GM19372 (cell line): ENCODE measurements around the gene FAM9A.
A peak's percentile ranks its signal among the peaks of the same experiment; 100 is the strongest.

Experiments
- ATAC-seq: cut with Tn5 transposase; IDR thresholded peaks from one replicate; pipeline ENCODE4 v1.9.1; 2021; ENCODE audit warnings: mild to moderate bottlenecking, low read depth, moderate library complexity; ENCODE audit not compliant: unreplicated experiment

FAM9A gene

GRCh38 chrX:8801041-8801599 lies at the start of gene FAM9A:
TSS of gene FAM9A (minus strand) at chrX:8801383. CDS start at chrX:8800171, 1,212 bp downstream.
- no peak for ATAC-seq

- ATAC-seq, result no peak
These were observed 49.3 kb upstream of the FAM9A start for GRCh38 chrX:8850478-8850877.

- ATAC-seq, result no peak
These were observed 48.8 kb upstream of the FAM9A start for GRCh38 chrX:8849945-8850344.

GRCh38 chrX:8849458-8849857 lies 48.3 kb upstream of the FAM9A start:
- ATAC-seq, result no peak

GRCh38 chrX:8848911-8849310 lies 47.7 kb upstream of the FAM9A start:
- no peak for ATAC-seq

GRCh38 chrX:8848441-8848840 lies 47.3 kb upstream of the FAM9A start:
- ATAC-seq, result no peak

GRCh38 chrX:8847360-8847759 lies 46.2 kb upstream of the FAM9A start:
- ATAC-seq, result no peak

GRCh38 chrX:8846266-8846665 lies 45.1 kb upstream of the FAM9A start:
- no peak for ATAC-seq

- ATAC-seq, result no peak
These were observed 44.3 kb upstream of the FAM9A start for GRCh38 chrX:8845469-8845868.

- no peak for ATAC-seq
These were observed 43.9 kb upstream of the FAM9A start for GRCh38 chrX:8845060-8845459.

GRCh38 chrX:8844157-8844556 lies 43.0 kb upstream of the FAM9A start:
- ATAC-seq, result no peak

- no peak for ATAC-seq
These were observed 40.7 kb upstream of the FAM9A start for GRCh38 chrX:8841911-8842310.

- no peak for ATAC-seq
These were observed 33.2 kb upstream of the FAM9A start for GRCh38 chrX:8834392-8834791.

GRCh38 chrX:8832582-8833378 lies 31.6 kb upstream of the FAM9A start:
- ATAC-seq, result no peak

- ATAC-seq, result no peak
These were observed 22.5 kb upstream of the FAM9A start for GRCh38 chrX:8823698-8824097.

GRCh38 chrX:8822002-8822401 lies 20.8 kb upstream of the FAM9A start:
- no peak for ATAC-seq

- no peak for ATAC-seq
These were observed 19.8 kb upstream of the FAM9A start for GRCh38 chrX:8820910-8821527.

- ATAC-seq, result peak; percentile 51
These were observed 14.4 kb upstream of the FAM9A start for GRCh38 chrX:8815460-8816065.

- ATAC-seq, result no peak
These were observed 11.9 kb upstream of the FAM9A start for GRCh38 chrX:8813036-8813435.

- ATAC-seq, result no peak
These were observed 10.4 kb upstream of the FAM9A start for GRCh38 chrX:8811611-8812010.

- no peak for ATAC-seq
These were observed 7.5 kb upstream of the FAM9A start for GRCh38 chrX:8808661-8809060.
